Fibroblast of mammary gland (primary cell): ENCODE results near the gene NCOA1.

Source experiments
- DNase-seq: peaks from one replicate; pipeline ENCODE4 v3.0.0-alpha.2; 2010; ENCODE audit warnings: low read depth
- H3K4me3 ChIP-seq: 2 replicates; pipeline ENCODE4 v1.5.1; 2011; ENCODE audit warnings: low read depth, mild to moderate bottlenecking, low read length, moderate library complexity; ENCODE audit not compliant: control insufficient read depth
- CTCF ChIP-seq: conservative IDR thresholded peaks from 2 replicates; pipeline ENCODE4 v1.5.1; 2011; ENCODE audit warnings: low read depth, low read length, inconsistent platforms; ENCODE audit not compliant: control insufficient read depth, insufficient read depth

Gene NCOA1

DNA sequence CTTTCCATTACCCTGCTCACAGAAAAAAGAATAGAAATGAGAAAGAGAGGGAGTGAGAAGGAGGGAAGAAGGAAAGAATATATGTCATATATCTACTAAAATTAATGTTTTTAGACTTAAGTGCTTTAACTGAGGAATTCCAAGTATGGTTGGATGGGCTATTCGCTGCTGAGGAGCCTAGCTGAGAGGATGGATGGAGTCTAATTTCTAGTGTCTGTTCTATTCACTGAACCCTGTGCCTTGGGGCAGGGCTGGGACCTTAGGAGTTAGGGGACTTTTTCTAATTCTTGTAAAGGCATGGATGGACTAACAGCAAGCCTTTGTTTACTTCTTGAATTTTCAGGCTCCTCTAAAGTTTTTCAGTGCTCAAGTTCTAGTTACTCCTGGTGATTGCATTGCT lies 192.4 kb downstream of the NCOA1 start:
- no peak overlapping the region for H3K4me3 ChIP-seq
- TF ChIP-seq CTCF: no peak

GRCh38 chr2:24690524-24690923 lies 199.5 kb downstream of the NCOA1 start:
- no peak for TF ChIP-seq CTCF
- H3K4me3 ChIP-seq: no peak overlapping the region
- DNase-seq: no peak

More for the DNA sequence above, 192.4 kb downstream of the NCOA1 start:
- DNase-seq: no peak

DNA sequence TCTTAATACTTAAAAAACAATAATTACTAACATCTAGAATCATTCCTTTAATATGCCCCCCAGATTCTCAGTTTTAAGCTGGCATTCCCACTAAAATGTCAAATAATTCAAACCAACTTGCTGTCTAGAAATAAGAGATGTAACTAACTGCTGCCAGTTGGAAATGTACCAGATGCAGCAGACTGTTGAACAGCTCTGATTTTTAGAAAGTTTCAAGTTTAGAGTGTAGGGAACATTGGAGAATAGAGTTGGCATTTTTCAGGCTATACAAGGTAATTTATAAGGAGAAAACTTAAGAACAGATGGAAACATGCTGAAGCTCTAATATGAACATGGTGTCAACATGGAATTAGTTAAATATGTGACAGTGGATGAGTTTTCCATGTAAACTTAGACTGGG lies 200.8 kb downstream of the NCOA1 start:
- DNase-seq: no peak
- H3K4me3 ChIP-seq: no peak overlapping the region
- TF ChIP-seq CTCF: no peak

DNA sequence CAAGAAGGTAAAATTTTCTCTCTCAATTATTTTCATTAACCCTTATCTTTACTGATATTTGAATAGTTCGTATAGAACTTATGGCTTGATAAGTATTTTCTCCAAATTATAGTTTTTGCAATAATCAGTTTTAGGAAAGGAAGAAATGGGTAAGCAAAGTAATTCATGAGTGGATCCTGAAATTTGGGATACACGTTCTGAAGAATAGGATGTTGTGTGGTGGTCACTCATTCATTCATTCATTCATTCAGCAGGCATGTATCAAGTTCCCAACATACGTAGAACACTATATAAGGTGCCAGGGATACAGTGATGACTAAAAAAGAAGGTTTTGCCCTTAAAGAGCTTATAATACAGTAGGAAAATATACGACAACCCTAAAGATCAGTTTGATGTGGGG lies 206.7 kb downstream of the NCOA1 start:
- H3K4me3 ChIP-seq: no peak overlapping the region
- DNase-seq: no peak
- TF ChIP-seq CTCF: no peak

- no peak overlapping the region for H3K4me3 ChIP-seq
- peak; percentile 90 for DNase-seq
- TF ChIP-seq CTCF: no peak
These were observed 211.7 kb downstream of the NCOA1 start for GRCh38 chr2:24702800-24703199.

DNA sequence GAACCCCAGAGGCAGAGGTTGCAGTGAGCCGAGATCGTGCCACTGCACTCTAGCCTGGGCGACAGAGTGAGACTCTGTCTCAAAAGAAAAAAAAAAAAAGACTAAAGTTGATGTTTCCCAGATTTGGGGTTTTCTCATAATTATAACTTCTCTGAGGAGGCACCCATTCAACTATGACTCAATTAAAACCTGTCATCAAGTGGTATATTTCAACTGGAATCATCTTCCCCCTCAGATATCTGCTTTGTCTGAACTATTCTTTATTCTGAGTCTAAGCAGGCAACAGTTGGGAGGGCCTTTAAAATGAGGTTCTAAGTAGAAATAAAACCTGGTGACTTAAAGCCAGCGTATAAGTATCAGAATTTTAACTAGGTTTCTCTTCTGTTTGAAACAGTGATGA lies 213.6 kb downstream of the NCOA1 start:
- no peak for TF ChIP-seq CTCF
- DNase-seq: peak; percentile 52

DNA sequence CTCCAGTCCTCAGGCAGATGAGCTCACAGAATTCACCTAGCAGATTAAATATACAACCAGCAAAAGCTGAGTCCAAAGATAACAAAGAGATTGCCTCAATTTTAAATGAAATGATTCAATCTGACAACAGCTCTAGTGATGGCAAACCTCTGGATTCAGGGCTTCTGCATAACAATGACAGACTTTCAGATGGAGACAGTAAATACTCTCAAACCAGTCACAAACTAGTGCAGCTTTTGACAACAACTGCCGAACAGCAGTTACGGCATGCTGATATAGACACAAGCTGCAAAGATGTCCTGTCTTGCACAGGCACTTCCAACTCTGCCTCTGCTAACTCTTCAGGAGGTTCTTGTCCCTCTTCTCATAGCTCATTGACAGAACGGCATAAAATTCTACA lies 216.1 kb downstream of the NCOA1 start:
- no peak overlapping the region for H3K4me3 ChIP-seq
- no peak for TF ChIP-seq CTCF
- no peak for DNase-seq

More for the DNA sequence above, 213.6 kb downstream of the NCOA1 start:
- H3K4me3 ChIP-seq: no peak overlapping the region
